A673 (cell line): ENCODE measurements around the gene KRTAP17-1. TPM values are rescaled to one million over a fixed set of nuclear protein-coding genes. Genes with fewer than 3 reads are reported as not detected.

ENCODE experiments used
- BruUV-seq: library from RNA; stranded (reverse); fragments of 400-500 nt; replicated peaks from 2 replicates; lab custom pipeline; 2021; lab: Mats Ljungman, UMichigan
- CTCF ChIA-PET: fragments of 300-600 bp; sonication (Branson Sonifier 250); formaldehyde crosslinking; loops from one replicate; lab custom pipeline; 2022; ENCODE audit warnings: antibody characterized with exemption; lab: Charles Lee
- POLR2A ChIA-PET: fragments of 300-600 bp; sonication (Branson Sonifier 250); formaldehyde crosslinking; loops from one replicate; lab custom pipeline; 2022; ENCODE audit warnings: antibody characterized with exemption; ENCODE audit not compliant: low non-redundant PET; lab: Charles Lee
- DNase-seq: peaks from one replicate; pipeline ENCODE4 v3.0.0-alpha.2; 2015; ENCODE audit warnings: low spot score
- H3K27ac ChIP-seq: fragments of 200-600 bp; sonication (generic); 2 replicates; pipeline ENCODE4 v1.5.1; 2016; ENCODE audit warnings: mixed run types, low read depth, mild to moderate bottlenecking, mixed read lengths, antibody characterized with exemption, low read length; ENCODE audit not compliant: poor library complexity, severe bottlenecking
- H3K27me3 ChIP-seq: fragments of 200-600 bp; sonication (generic); replicated peaks from 2 replicates; pipeline ENCODE4 v1.6.1; 2017; ENCODE audit warnings: mixed run types, low read depth, mild to moderate bottlenecking, mixed read lengths, antibody characterized with exemption, low read length; ENCODE audit not compliant: insufficient read depth, poor library complexity
- H3K36me3 ChIP-seq: fragments of 200-600 bp; sonication (generic); 2 replicates; pipeline ENCODE4 v1.6.1; 2016; ENCODE audit warnings: mixed run types, mild to moderate bottlenecking, mixed read lengths, antibody characterized with exemption, low read length; ENCODE audit not compliant: insufficient read depth, poor library complexity, severe bottlenecking
- H3K4me1 ChIP-seq: fragments of 200-600 bp; sonication (generic); 2 replicates; pipeline ENCODE4 v1.6.1; 2017; ENCODE audit warnings: mixed run types, mild to moderate bottlenecking, mixed read lengths, antibody characterized with exemption, low read length; ENCODE audit not compliant: insufficient read depth, poor library complexity, severe bottlenecking
- H3K4me3 ChIP-seq: fragments of 200-600 bp; sonication (generic); 2 replicates; pipeline ENCODE4 v1.5.1; 2016; ENCODE audit warnings: low read depth, mixed run types, mild to moderate bottlenecking, mixed read lengths, low read length; ENCODE audit not compliant: poor library complexity, severe bottlenecking
- H3K9me3 ChIP-seq: fragments of 200-600 bp; sonication (generic); 2 replicates; pipeline ENCODE4 v1.6.1; 2016; ENCODE audit warnings: mixed run types, low read depth, mild to moderate bottlenecking, mixed read lengths, antibody characterized with exemption, low read length; ENCODE audit not compliant: poor library complexity, severe bottlenecking
- EZH2 ChIP-seq: fragments of 200-600 bp; sonication (generic); IDR thresholded peaks from 2 replicates; pipeline ENCODE4 v1.6.1; 2017; ENCODE audit warnings: borderline replicate concordance, low read depth, mild to moderate bottlenecking, mixed read lengths, antibody characterized with exemption, low read length; ENCODE audit not compliant: poor library complexity, severe bottlenecking
- intact Hi-C: fragments of 100-400 bp; cut with micrococcal nuclease; formaldehyde crosslinking; loops from one replicate; pipeline ENCODE4 v1.10.0; 2022; ENCODE audit not compliant: unreplicated experiment
- total RNA-seq: library from RNA; stranded (reverse); gene quantifications from 2 replicates; pipeline ENCODE4 v1.2.3, GENCODE V29; 2021
- TF ChIP-seq, protein P1 (sequence below): fragments of 300-800, 200-600 bp; sonication (generic); conservative IDR thresholded peaks from 2 replicates; pipeline ENCODE4 v1.5.1; 2017; ENCODE audit warnings: low read depth, mild to moderate bottlenecking, antibody characterized with exemption, low read length, moderate library complexity, mixed read lengths

The KRTAP17-1 gene
- total RNA-seq, 1 experiment from 2014 or later = not detected

DNA sequence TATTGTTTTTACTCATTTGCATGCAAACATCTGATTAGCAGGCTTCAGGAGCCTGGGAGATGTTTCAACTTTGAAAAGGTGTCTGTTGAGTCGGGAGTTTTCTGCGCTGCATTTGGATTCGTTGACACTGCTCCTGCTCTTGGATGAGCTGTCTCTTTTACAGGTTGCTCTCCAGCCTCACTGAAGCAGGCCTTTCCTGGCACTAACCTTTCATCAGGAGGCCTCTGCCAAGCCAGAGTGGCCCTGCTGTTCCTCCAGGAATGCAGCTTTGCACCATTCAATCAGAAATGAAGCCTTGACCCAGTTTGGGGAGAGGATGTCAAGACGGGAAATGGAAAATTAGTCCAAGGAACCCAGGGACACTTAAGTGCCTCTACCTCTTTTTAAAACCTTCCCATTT lies 12.5 kb downstream of the KRTAP17-1 start:
- intact Hi-C loops = no loop called here
- H3K36me3 ChIP-seq = no peaks in the 10 kb centered on the region
- no peaks in the 10 kb centered on the region for H3K4me1 ChIP-seq
- H3K27ac ChIP-seq = no peak overlapping the region
- no peak for TF ChIP-seq EZH2
- TF ChIP-seq, protein P1, sequence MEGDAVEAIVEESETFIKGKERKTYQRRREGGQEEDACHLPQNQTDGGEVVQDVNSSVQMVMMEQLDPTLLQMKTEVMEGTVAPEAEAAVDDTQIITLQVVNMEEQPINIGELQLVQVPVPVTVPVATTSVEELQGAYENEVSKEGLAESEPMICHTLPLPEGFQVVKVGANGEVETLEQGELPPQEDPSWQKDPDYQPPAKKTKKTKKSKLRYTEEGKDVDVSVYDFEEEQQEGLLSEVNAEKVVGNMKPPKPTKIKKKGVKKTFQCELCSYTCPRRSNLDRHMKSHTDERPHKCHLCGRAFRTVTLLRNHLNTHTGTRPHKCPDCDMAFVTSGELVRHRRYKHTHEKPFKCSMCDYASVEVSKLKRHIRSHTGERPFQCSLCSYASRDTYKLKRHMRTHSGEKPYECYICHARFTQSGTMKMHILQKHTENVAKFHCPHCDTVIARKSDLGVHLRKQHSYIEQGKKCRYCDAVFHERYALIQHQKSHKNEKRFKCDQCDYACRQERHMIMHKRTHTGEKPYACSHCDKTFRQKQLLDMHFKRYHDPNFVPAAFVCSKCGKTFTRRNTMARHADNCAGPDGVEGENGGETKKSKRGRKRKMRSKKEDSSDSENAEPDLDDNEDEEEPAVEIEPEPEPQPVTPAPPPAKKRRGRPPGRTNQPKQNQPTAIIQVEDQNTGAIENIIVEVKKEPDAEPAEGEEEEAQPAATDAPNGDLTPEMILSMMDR = no peak
- no TSS peak for BruUV-seq
- no peaks in the 10 kb centered on the region for H3K27me3 ChIP-seq
- CTCF ChIA-PET = no interaction called here
- POLR2A ChIA-PET = no interaction called here
- no peak for DNase-seq
- no peak overlapping the region for H3K4me3 ChIP-seq
- no peaks in the 10 kb centered on the region for H3K9me3 ChIP-seq

DNA sequence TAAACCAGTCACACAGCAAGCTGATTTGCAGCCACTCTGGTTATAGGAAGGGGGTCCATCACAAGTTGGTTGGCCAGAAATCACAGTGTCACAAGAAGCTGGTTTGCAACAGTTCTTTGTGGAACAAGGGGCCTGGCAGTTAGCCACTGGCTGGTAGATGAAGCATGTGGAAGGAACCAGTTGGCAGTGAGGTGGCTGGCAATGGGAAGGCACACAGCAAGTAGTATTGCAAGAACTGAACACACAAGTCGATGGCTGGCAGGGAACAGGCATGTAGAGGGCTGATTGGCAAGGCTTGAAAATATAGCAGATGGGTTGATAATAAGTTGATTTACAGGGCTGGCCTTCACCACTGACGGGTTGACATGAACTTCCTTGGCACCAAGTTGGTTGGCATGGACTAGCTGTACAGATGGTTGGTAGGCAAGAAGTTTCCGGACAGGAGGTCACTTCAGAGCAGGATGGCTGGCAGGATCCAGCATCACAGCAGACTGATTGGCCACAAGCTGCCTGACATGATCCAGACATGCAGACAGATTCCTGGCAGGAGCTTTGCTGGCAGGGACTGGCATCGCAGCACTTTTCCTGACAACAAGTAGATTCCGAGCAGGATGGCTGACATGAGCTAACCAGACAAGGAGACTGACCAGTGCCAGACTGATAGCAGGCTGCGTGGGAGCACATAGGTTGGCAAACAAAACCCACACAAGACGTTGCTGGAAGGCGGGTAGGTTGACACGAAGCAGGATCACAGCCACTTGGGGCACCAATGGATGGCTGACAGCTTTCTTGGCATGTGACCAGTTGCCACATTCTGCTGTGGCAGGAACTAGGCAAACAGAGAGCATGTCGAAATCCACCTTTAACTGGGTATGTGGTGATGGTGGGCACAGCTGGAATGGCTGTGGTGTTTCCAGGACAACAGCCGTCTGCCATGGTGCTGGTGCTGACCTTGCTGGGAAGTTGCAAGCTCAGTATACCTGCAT lies 13.3 kb downstream of the KRTAP17-1 start, which contains the start of gene KRTAP29-1:
Gene KRTAP29-1 (minus strand): TSS at position 936 of the 986 bp plus-strand sequence. CDS start 0 bp downstream, at position 936.
- Histone ChIP-seq H3K9me3 (no peaks in the 10 kb centered on the region), H3K4me3 (no peak within 1 kb of the TSS), H3K27ac (no peak within 1 kb of the TSS), H3K4me1 (no peaks in the 10 kb centered on the region), H3K27me3 (no peaks in the 10 kb centered on the region), H3K36me3 (no peaks in the 10 kb centered on the region)
- no TSS peak for BruUV-seq
- ChIA-PET POLR2A (no interaction called here), CTCF (no interaction called here)
- TF ChIP-seq EZH2 = no peak
- TF ChIP-seq, protein P1 = no peak
- intact Hi-C loops = no loop called here
- no peak for DNase-seq

DNA sequence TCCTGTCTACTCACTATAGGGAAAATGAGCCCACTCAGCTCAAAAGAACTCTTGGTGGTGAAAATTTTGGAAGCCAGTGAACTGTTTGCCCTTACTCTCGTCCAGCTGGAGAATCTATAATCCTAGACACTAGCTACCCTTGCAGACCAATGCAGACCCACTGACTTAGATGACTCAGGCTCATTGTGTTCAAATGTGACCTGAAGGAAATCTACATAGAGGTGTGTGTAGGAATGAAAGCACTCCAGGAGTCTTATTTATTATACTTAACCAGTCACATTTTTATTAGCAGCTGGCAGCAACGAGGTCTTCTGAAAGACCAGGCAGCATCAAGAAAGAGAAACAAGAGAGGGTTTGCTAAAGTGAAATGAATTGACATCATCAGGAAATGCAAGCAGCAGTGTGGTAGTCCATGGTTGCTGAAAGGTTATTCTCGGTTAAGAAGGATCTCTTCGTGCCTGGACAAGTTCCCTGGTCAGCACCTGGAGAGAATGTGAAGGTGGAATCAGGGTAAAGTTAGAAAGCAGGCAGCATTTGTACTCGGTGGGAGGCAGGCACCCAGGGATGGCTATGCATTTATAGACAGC lies 14.2 kb downstream of the KRTAP17-1 start:
- no peaks in the 10 kb centered on the region for H3K9me3 ChIP-seq
- H3K36me3 ChIP-seq = no peaks in the 10 kb centered on the region
- TF ChIP-seq EZH2 = no peak
- TF ChIP-seq, protein P1 = no peak
- intact Hi-C loops = no loop called here
- H3K4me1 ChIP-seq = no peaks in the 10 kb centered on the region
- H3K27me3 ChIP-seq = no peaks in the 10 kb centered on the region
- POLR2A ChIA-PET = no interaction called here
- H3K27ac ChIP-seq = no peak overlapping the region
- CTCF ChIA-PET = no interaction called here
- no peak for DNase-seq
- BruUV-seq = no TSS peak
- H3K4me3 ChIP-seq = no peak overlapping the region
